GM21723 (cell line): ENCODE measurements around the gene PLA2G4F.

Source experiments
- ATAC-seq: cut with Tn5 transposase; IDR thresholded peaks from one replicate; pipeline ENCODE4 v1.9.1; 2021; ENCODE audit warnings: mild to moderate bottlenecking, moderate library complexity; ENCODE audit not compliant: unreplicated experiment

PLA2G4F gene

GRCh38 chr15:42163947-42164550 lies 7.6 kb upstream of the PLA2G4F start:
- ATAC-seq = no peak

- no peak for ATAC-seq
Observed at GRCh38 chr15:42163291-42163690, 6.9 kb upstream of the PLA2G4F start.

GRCh38 chr15:42160136-42160535 lies 3.7 kb upstream of the PLA2G4F start:
- ATAC-seq = no peak

- no peak for ATAC-seq
Observed at GRCh38 chr15:42159381-42160015, 3.1 kb upstream of the PLA2G4F start.

- ATAC-seq = no peak
Observed at GRCh38 chr15:42158941-42159340, 2.5 kb upstream of the PLA2G4F start.

GRCh38 chr15:42157981-42158765 lies 1.7 kb upstream of the PLA2G4F start:
- ATAC-seq = no peak

GRCh38 chr15:42157381-42157780 lies 945 bp upstream of the PLA2G4F start:
- no peak for ATAC-seq

- no peak for ATAC-seq
Observed at GRCh38 chr15:42155546-42156242, 742 bp downstream of the PLA2G4F start.

- no peak for ATAC-seq
Observed at GRCh38 chr15:42154956-42155355, 1.5 kb downstream of the PLA2G4F start.

- no peak for ATAC-seq
Observed at GRCh38 chr15:42154212-42154941, 2.1 kb downstream of the PLA2G4F start.

- no peak for ATAC-seq
Observed at GRCh38 chr15:42153874-42154211, 2.6 kb downstream of the PLA2G4F start.

GRCh38 chr15:42152921-42153698 lies 3.3 kb downstream of the PLA2G4F start:
- ATAC-seq = no peak

GRCh38 chr15:42152196-42152920 lies 4.1 kb downstream of the PLA2G4F start:
- ATAC-seq = no peak

GRCh38 chr15:42151736-42152135 lies 4.7 kb downstream of the PLA2G4F start:
- no peak for ATAC-seq

GRCh38 chr15:42151141-42151561 lies 5.3 kb downstream of the PLA2G4F start:
- ATAC-seq = no peak

- ATAC-seq = no peak
Observed at GRCh38 chr15:42150219-42150970, 6.0 kb downstream of the PLA2G4F start.

- ATAC-seq = no peak
Observed at GRCh38 chr15:42149493-42150218, 6.8 kb downstream of the PLA2G4F start.
